Neural cell (in vitro differentiated cells): ENCODE data around the gene CTNNBL1.

ENCODE experiments used
- POLR2AphosphoS5 ChIP-seq: IDR thresholded peaks from 2 replicates; pipeline ENCODE4 v1.6.1; 2012
- SMC3 ChIP-seq: fragments of 450-650 bp; conservative IDR thresholded peaks from 2 replicates; pipeline ENCODE4 v1.6.1; 2014; ENCODE audit warnings: antibody characterized with exemption, mild to moderate bottlenecking, moderate library complexity; ENCODE audit not compliant: poor library complexity
- TF ChIP-seq, protein P1 (sequence below): IDR thresholded peaks from 2 replicates; pipeline ENCODE4 v1.6.1; 2012; ENCODE audit warnings: borderline replicate concordance

DNA sequence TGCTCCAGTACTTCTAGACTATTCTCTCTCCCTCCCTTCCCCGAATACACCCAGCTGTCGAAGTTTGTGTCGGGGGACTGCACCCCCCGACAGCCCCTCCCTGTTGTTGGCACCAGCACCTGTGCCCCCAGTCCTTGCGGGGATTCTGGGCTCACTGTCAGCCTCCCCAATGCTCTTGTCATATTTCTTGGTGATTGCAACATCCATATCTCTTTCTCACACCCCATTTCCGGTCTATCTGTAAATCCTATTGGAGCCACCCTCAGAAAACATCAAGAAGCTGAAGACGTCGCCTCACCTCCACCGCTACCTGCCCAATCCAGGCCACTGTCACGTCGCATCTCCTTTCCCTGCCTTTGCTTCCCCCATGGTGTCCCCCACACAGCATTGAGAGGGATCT, 176.5 kb downstream of the CTNNBL1 start:
- no peak for TF ChIP-seq POLR2AphosphoS5
- TF ChIP-seq, protein P1, sequence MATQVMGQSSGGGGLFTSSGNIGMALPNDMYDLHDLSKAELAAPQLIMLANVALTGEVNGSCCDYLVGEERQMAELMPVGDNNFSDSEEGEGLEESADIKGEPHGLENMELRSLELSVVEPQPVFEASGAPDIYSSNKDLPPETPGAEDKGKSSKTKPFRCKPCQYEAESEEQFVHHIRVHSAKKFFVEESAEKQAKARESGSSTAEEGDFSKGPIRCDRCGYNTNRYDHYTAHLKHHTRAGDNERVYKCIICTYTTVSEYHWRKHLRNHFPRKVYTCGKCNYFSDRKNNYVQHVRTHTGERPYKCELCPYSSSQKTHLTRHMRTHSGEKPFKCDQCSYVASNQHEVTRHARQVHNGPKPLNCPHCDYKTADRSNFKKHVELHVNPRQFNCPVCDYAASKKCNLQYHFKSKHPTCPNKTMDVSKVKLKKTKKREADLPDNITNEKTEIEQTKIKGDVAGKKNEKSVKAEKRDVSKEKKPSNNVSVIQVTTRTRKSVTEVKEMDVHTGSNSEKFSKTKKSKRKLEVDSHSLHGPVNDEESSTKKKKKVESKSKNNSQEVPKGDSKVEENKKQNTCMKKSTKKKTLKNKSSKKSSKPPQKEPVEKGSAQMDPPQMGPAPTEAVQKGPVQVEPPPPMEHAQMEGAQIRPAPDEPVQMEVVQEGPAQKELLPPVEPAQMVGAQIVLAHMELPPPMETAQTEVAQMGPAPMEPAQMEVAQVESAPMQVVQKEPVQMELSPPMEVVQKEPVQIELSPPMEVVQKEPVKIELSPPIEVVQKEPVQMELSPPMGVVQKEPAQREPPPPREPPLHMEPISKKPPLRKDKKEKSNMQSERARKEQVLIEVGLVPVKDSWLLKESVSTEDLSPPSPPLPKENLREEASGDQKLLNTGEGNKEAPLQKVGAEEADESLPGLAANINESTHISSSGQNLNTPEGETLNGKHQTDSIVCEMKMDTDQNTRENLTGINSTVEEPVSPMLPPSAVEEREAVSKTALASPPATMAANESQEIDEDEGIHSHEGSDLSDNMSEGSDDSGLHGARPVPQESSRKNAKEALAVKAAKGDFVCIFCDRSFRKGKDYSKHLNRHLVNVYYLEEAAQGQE, result no peak
- no peak for TF ChIP-seq SMC3
